Mesendoderm (in vitro differentiated cells): ENCODE results near the gene LCTL.
"Not testable (repeated sequence)": the region's sequence is repeated elsewhere in the genome, so short reads cannot be mapped to it uniquely, and the experiment has no call there.

Experiments
- DNase-seq: peaks from one replicate; pipeline ENCODE4 v3.0.0; 2013
- H2AK5ac ChIP-seq: 2 replicates; pipeline ENCODE4 v1.6.1; 2013; ENCODE audit warnings: low read length, inconsistent platforms
- H2BK120ac ChIP-seq: 2 replicates; pipeline ENCODE4 v1.6.1; 2013; ENCODE audit warnings: low read depth, mild to moderate bottlenecking, low read length, moderate library complexity, mixed read lengths
- H2BK15ac ChIP-seq: replicated peaks from 2 replicates; pipeline ENCODE4 v1.6.1; 2013; ENCODE audit warnings: low read depth, mild to moderate bottlenecking, moderate library complexity
- H2BK5ac ChIP-seq: 2 replicates; pipeline ENCODE4 v1.6.1; 2013; ENCODE audit warnings: low read length, inconsistent platforms
- H3K18ac ChIP-seq: 2 replicates; pipeline ENCODE4 v1.6.1; 2013; ENCODE audit warnings: mild to moderate bottlenecking, low read length, mixed read lengths
- H3K23ac ChIP-seq: one replicate; pipeline ENCODE4 v1.6.1; 2013; ENCODE audit warnings: low read length
- H3K27ac ChIP-seq: 2 replicates; pipeline ENCODE4 v1.5.1; 2013; ENCODE audit warnings: low read depth, mild to moderate bottlenecking, inconsistent platforms, low read length, moderate library complexity
- H3K27me3 ChIP-seq: 2 replicates; pipeline ENCODE4 v1.6.1; 2013; ENCODE audit warnings: low read length, control low read depth, mild to moderate bottlenecking, inconsistent platforms; ENCODE audit not compliant: insufficient read depth, poor library complexity
- H3K36me3 ChIP-seq: 2 replicates; pipeline ENCODE4 v1.6.1; 2013; ENCODE audit warnings: low read length, inconsistent platforms; ENCODE audit not compliant: control insufficient read depth, insufficient read depth
- H3K4ac ChIP-seq: one replicate; pipeline ENCODE4 v1.6.1; 2013; ENCODE audit warnings: low read depth, mild to moderate bottlenecking, low read length, moderate library complexity
- H3K4me1 ChIP-seq: 2 replicates; pipeline ENCODE4 v1.6.1; 2013; ENCODE audit warnings: low read depth, low read length, inconsistent platforms; ENCODE audit not compliant: control insufficient read depth
- H3K4me2 ChIP-seq: 2 replicates; pipeline ENCODE4 v1.6.1; 2013; ENCODE audit warnings: low read length
- H3K4me3 ChIP-seq: 2 replicates; pipeline ENCODE4 v1.5.1; 2013; ENCODE audit warnings: mild to moderate bottlenecking, low read length
- H3K56ac ChIP-seq: one replicate; pipeline ENCODE4 v1.6.1; 2013; ENCODE audit warnings: low read length
- H3K79me1 ChIP-seq: 2 replicates; pipeline ENCODE4 v1.6.1; 2013; ENCODE audit warnings: low read length, inconsistent platforms
- H3K79me2 ChIP-seq: 2 replicates; pipeline ENCODE4 v1.6.1; 2013; ENCODE audit warnings: mild to moderate bottlenecking, low read length; ENCODE audit not compliant: control insufficient read depth, insufficient read depth
- H3K9ac ChIP-seq: 2 replicates; pipeline ENCODE4 v1.6.1; 2013; ENCODE audit warnings: low read length, inconsistent platforms
- H4K5ac ChIP-seq: one replicate; pipeline ENCODE4 v1.6.1; 2013; ENCODE audit warnings: low read length
- H4K8ac ChIP-seq: one replicate; pipeline ENCODE4 v1.6.1; 2013; ENCODE audit warnings: low read depth, mild to moderate bottlenecking, control low read depth, low read length, moderate library complexity
- WGBS: extraction: QIAGEN DNeasy Blood & Tissue Kit; methylation state at CpG from one replicate; pipeline ENCODE4 v1.1.7; 2013; ENCODE audit warnings: low lambda C conversion rate, missing lambda C conversion rate; ENCODE audit not compliant: insufficient coverage; ENCODE audit errors: extremely low coverage; 5-methylcytosine and 5-hydroxymethylcytosine counted together

Gene LCTL

GRCh38 chr15:66589429-66589828 lies 23.6 kb upstream of the LCTL start:
- not testable (repeated sequence) for H3K79me1 ChIP-seq, H3K27ac ChIP-seq, H3K18ac ChIP-seq, H3K23ac ChIP-seq, H2BK15ac ChIP-seq, H3K9ac ChIP-seq, H3K79me2 ChIP-seq, H3K4me3 ChIP-seq, DNase-seq, H2BK120ac ChIP-seq, H4K8ac ChIP-seq, H3K4me2 ChIP-seq, H3K27me3 ChIP-seq, H4K5ac ChIP-seq, H3K36me3 ChIP-seq, H3K4ac ChIP-seq, H2BK5ac ChIP-seq
- peak overlapping the region; percentile 11 for H3K56ac ChIP-seq
- WGBS, result no CpG with 5 or more reads among the region's 6 CpGs
- peak overlapping the region; percentile 29 for H2AK5ac ChIP-seq
- peaks cover 21% of the 10 kb centered on the region for H3K4me1 ChIP-seq

GRCh38 chr15:66588971-66589370 lies 23.2 kb upstream of the LCTL start:
- no peak overlapping the region for H2BK120ac ChIP-seq
- H3K4ac ChIP-seq, result no peak overlapping the region
- no peaks in the 10 kb centered on the region for H3K27me3 ChIP-seq

GRCh38 chr15:66588537-66588936 lies 22.7 kb upstream of the LCTL start:
- WGBS, result no CpG with 5 or more reads among the region's 5 CpGs
- Histone ChIP-seq H4K8ac (no peak overlapping the region), H3K27ac (no peak overlapping the region), H3K36me3 (no peaks in the 10 kb centered on the region), H3K9ac (peak overlapping the region; percentile 6), H3K4ac (no peak overlapping the region), H3K18ac (no peak overlapping the region), H3K79me1 (no peaks in the 10 kb centered on the region), H3K4me3 (no peak overlapping the region), H3K23ac (no peak overlapping the region), H3K56ac (peak overlapping the region; percentile 40), H2BK5ac (no peak overlapping the region), H3K79me2 (no peaks in the 10 kb centered on the region), H2BK15ac (no peak overlapping the region), H3K27me3 (no peaks in the 10 kb centered on the region), H3K4me1 (peaks cover 16% of the 10 kb centered on the region), H4K5ac (no peak overlapping the region), H2AK5ac (no peak overlapping the region), H3K4me2 (no peak overlapping the region), H2BK120ac (no peak overlapping the region)
- DNase-seq, result peak; percentile 71

More at GRCh38 chr15:66588971-66589370, 23.2 kb upstream of the LCTL start:
- Histone ChIP-seq H3K27ac (no peak overlapping the region), H3K4me3 (no peak overlapping the region), H3K4me1 (peaks cover 21% of the 10 kb centered on the region), H4K5ac (no peak overlapping the region), H3K79me1 (no peaks in the 10 kb centered on the region), H3K79me2 (no peaks in the 10 kb centered on the region), H3K18ac (no peak overlapping the region), H4K8ac (no peak overlapping the region), H2AK5ac (peak overlapping the region; percentile 29), H2BK15ac (no peak overlapping the region), H3K9ac (peak overlapping the region; percentile 6), H3K36me3 (no peaks in the 10 kb centered on the region), H3K56ac (peak overlapping the region; percentile 40), H2BK5ac (no peak overlapping the region), H3K23ac (no peak overlapping the region), H3K4me2 (no peak overlapping the region)
- WGBS, result no CpG with 5 or more reads among the region's 8 CpGs
- DNase-seq, result peak; percentile 67

GRCh38 chr15:66587749-66588148 lies 22.0 kb upstream of the LCTL start:
- H2BK15ac ChIP-seq, result no peak overlapping the region
- no peak overlapping the region for H3K4me2 ChIP-seq
- no peak overlapping the region for H4K5ac ChIP-seq
- no peak overlapping the region for H2BK120ac ChIP-seq
- no peaks in the 10 kb centered on the region for H3K36me3 ChIP-seq
- H3K9ac ChIP-seq, result no peak overlapping the region
- H3K27me3 ChIP-seq, result no peaks in the 10 kb centered on the region
- no peak overlapping the region for H3K56ac ChIP-seq
- H3K4ac ChIP-seq, result no peak overlapping the region
- no peak overlapping the region for H3K27ac ChIP-seq
- H3K4me3 ChIP-seq, result no peak overlapping the region
- no peak overlapping the region for H4K8ac ChIP-seq
- H3K4me1 ChIP-seq, result peaks cover 10% of the 10 kb centered on the region
- H3K18ac ChIP-seq, result no peak overlapping the region
- H3K23ac ChIP-seq, result no peak overlapping the region
- peak overlapping the region; percentile 20 for H2AK5ac ChIP-seq
- no peak for DNase-seq
- no peaks in the 10 kb centered on the region for H3K79me1 ChIP-seq
- no peaks in the 10 kb centered on the region for H3K79me2 ChIP-seq
- WGBS, result no CpG with 5 or more reads among the region's 5 CpGs
- no peak overlapping the region for H2BK5ac ChIP-seq

- Histone ChIP-seq H3K79me1 (no peaks in the 10 kb centered on the region), H2BK120ac (no peak overlapping the region), H4K8ac (no peak overlapping the region), H3K4me2 (no peak overlapping the region), H4K5ac (no peak overlapping the region), H3K23ac (no peak overlapping the region), H3K27ac (no peak overlapping the region), H3K9ac (no peak overlapping the region), H2AK5ac (no peak overlapping the region), H3K4me1 (peaks cover 8% of the 10 kb centered on the region), H2BK15ac (no peak overlapping the region), H3K4me3 (no peak overlapping the region), H3K56ac (no peak overlapping the region), H3K18ac (no peak overlapping the region), H3K79me2 (no peaks in the 10 kb centered on the region), H2BK5ac (no peak overlapping the region), H3K36me3 (no peaks in the 10 kb centered on the region), H3K27me3 (no peaks in the 10 kb centered on the region), H3K4ac (no peak overlapping the region)
- DNase-seq, result no peak
Observed at GRCh38 chr15:66587020-66587419, 21.2 kb upstream of the LCTL start.

GRCh38 chr15:66586155-66586976 lies 20.6 kb upstream of the LCTL start:
- no peaks in the 10 kb centered on the region for H3K36me3 ChIP-seq
- no peaks in the 10 kb centered on the region for H3K79me1 ChIP-seq
- H2BK15ac ChIP-seq, result no peak overlapping the region
- peaks cover 6% of the 10 kb centered on the region for H3K4me1 ChIP-seq
- H2BK5ac ChIP-seq, result no peak overlapping the region
- H3K4ac ChIP-seq, result no peak overlapping the region
- no peak overlapping the region for H3K4me2 ChIP-seq
- no peak overlapping the region for H3K18ac ChIP-seq
- no peak overlapping the region for H4K5ac ChIP-seq
- no peaks in the 10 kb centered on the region for H3K27me3 ChIP-seq
- no peak overlapping the region for H3K56ac ChIP-seq
- H3K9ac ChIP-seq, result no peak overlapping the region
- H3K79me2 ChIP-seq, result no peaks in the 10 kb centered on the region
- no peak overlapping the region for H3K27ac ChIP-seq
- no peak for DNase-seq
- no peak overlapping the region for H4K8ac ChIP-seq
- WGBS, result no CpG with 5 or more reads among the region's 17 CpGs
- no peak overlapping the region for H2AK5ac ChIP-seq
- no peak overlapping the region for H3K4me3 ChIP-seq
- H3K23ac ChIP-seq, result no peak overlapping the region
- no peak overlapping the region for H2BK120ac ChIP-seq
